ENCODE data around the gene KDM2B. TPM values are rescaled to one million over a fixed set of nuclear protein-coding genes. Genes with fewer than 3 reads are reported as not detected.
"Not testable (repeated sequence)": the region's sequence is repeated elsewhere in the genome, so short reads cannot be mapped to it uniquely, and the experiment has no call there.

KDM2B gene
- polyA plus RNA-seq, 1 donor from 2014 or later = 85.5 TPM

DNA sequence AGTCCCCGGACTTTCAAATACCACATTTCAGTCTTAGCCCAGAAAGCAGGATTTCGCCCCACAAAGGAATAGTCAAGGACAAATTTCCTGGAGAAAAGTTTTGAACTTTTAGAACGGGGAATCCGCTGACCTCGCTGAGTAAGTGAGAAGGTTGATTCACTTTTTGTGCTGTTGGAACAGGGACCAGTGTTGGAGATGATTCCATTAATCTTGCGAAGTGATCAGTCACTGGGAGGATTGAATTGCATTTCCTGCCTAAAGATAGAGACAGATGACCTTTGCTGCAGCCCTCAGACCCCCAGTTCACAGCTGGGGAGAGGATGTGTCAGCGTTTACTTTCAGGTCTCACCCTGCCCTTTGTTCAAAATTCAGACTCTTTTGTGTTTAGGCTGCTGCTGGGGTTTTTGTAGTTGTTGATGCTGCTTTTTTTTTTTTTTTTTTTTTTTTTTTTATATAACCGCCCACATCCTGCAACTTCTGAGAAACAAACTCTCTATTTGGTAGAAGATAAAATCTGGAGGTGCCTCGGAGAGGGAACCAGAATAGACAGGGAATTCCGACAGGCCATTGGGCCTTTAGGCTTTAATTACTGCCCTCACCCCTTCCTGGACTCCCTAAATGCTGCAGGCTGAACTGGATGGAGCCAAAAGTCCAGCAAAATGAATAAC, 9.8 kb upstream of the KDM2B start:
- TF ChIP-seq RAD21 (conservative IDR thresholded peaks at IDR 0.05) (no peak), SMC3 (conservative IDR thresholded peaks at IDR 0.05; ENCODE audit: poor library complexity) (no peak), EP300 (conservative IDR thresholded peaks at IDR 0.05; ENCODE audit: poor library complexity, severe bottlenecking) (no peak), POLR2AphosphoS5 (IDR thresholded peaks at IDR 0.05) (no peak), TAF1 (IDR thresholded peaks at IDR 0.05; ENCODE audit: low read depth) (no peak), EZH2 (IDR thresholded peaks at IDR 0.05; ENCODE audit: borderline replicate concordance, insufficient read depth, low read length, poor library complexity, severe bottlenecking) (no peak), REST (IDR thresholded peaks at IDR 0.05; ENCODE audit: borderline replicate concordance) (no peak), MXI1 (conservative IDR thresholded peaks at IDR 0.05; ENCODE audit: poor library complexity, severe bottlenecking) (no peak)
- TF ChIP-seq, protein P1, sequence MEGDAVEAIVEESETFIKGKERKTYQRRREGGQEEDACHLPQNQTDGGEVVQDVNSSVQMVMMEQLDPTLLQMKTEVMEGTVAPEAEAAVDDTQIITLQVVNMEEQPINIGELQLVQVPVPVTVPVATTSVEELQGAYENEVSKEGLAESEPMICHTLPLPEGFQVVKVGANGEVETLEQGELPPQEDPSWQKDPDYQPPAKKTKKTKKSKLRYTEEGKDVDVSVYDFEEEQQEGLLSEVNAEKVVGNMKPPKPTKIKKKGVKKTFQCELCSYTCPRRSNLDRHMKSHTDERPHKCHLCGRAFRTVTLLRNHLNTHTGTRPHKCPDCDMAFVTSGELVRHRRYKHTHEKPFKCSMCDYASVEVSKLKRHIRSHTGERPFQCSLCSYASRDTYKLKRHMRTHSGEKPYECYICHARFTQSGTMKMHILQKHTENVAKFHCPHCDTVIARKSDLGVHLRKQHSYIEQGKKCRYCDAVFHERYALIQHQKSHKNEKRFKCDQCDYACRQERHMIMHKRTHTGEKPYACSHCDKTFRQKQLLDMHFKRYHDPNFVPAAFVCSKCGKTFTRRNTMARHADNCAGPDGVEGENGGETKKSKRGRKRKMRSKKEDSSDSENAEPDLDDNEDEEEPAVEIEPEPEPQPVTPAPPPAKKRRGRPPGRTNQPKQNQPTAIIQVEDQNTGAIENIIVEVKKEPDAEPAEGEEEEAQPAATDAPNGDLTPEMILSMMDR (IDR thresholded peaks at IDR 0.05; ENCODE audit: poor library complexity, severe bottlenecking) = no peak
- Histone ChIP-seq H3K9me2 (ENCODE audit: insufficient read depth, low read length) (no peaks in the 10 kb centered on the region), H3K9me3 (ENCODE audit: low read length) (no peaks in the 10 kb centered on the region), H3K27me3 (ENCODE audit: insufficient read depth, low read depth, low read length) (no peaks in the 10 kb centered on the region), H3K4me2 (ENCODE audit: low read length) (no peak overlapping the region), H2AFZ (ENCODE audit: low read depth, low read length) (no peak overlapping the region), H3K4me3 (ENCODE audit: low read length) (no peak overlapping the region), H3K79me2 (replicated peaks; ENCODE audit: insufficient read depth, low read length) (no peaks in the 10 kb centered on the region), H4K20me1 (ENCODE audit: insufficient read depth) (no peaks in the 10 kb centered on the region), H3F3A (ENCODE audit: insufficient read depth, low read length, poor library complexity, severe bottlenecking) (no peaks in the 10 kb centered on the region), H3K9ac (ENCODE audit: low read length) (no peak overlapping the region), H3K27ac (ENCODE audit: low read length) (no peak overlapping the region), H3K36me3 (ENCODE audit: insufficient read depth, low read length) (no peaks in the 10 kb centered on the region)

DNA sequence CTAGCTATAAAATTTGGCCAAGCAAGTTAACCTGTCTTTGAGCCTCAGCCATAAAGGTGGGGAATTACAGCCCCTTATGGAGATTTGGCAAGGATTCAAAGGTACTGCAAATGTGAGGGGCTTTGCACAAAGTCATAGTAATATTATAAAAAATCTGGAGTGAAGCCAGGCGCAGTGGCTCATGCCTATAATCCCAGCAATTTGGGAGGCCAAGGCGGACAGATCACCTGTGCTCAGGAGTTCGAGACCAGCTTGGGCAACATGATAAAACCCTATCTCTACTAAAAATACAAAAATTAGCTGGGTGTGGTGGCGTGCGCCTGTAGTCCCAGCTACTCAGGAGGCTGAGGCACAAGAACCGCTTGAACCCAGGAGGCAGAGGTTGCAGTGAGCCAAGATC, 4.1 kb upstream of the KDM2B start:
- not testable (repeated sequence) for H3K27ac ChIP-seq (ENCODE audit: low read length); H3K9ac ChIP-seq (ENCODE audit: low read length); H3K36me3 ChIP-seq (ENCODE audit: insufficient read depth, low read length); H3K27me3 ChIP-seq (ENCODE audit: insufficient read depth, low read depth, low read length); H3F3A ChIP-seq (ENCODE audit: insufficient read depth, low read length, poor library complexity, severe bottlenecking); H3K9me2 ChIP-seq (ENCODE audit: insufficient read depth, low read length); H3K79me2 ChIP-seq (replicated peaks; ENCODE audit: insufficient read depth, low read length); H3K4me2 ChIP-seq (ENCODE audit: low read length); H2AFZ ChIP-seq (ENCODE audit: low read depth, low read length); H4K20me1 ChIP-seq (ENCODE audit: insufficient read depth); H3K4me3 ChIP-seq (ENCODE audit: low read length); H3K9me3 ChIP-seq (ENCODE audit: low read length)

GRCh38 chr12:121583334-121583661, 2.5 kb upstream of the KDM2B start:
- not testable (repeated sequence) for H3F3A ChIP-seq (ENCODE audit: insufficient read depth, low read length, poor library complexity, severe bottlenecking); H3K9me3 ChIP-seq (ENCODE audit: low read length); H4K20me1 ChIP-seq (ENCODE audit: insufficient read depth); H3K4me2 ChIP-seq (ENCODE audit: low read length); H3K4me3 ChIP-seq (ENCODE audit: low read length); H3K79me2 ChIP-seq (replicated peaks; ENCODE audit: insufficient read depth, low read length); H3K27ac ChIP-seq (ENCODE audit: low read length); H3K36me3 ChIP-seq (ENCODE audit: insufficient read depth, low read length); H3K9me2 ChIP-seq (ENCODE audit: insufficient read depth, low read length); H2AFZ ChIP-seq (ENCODE audit: low read depth, low read length); H3K9ac ChIP-seq (ENCODE audit: low read length)
- H3K27me3 ChIP-seq (ENCODE audit: insufficient read depth, low read depth, low read length) = peaks cover 11% of the 10 kb centered on the region
